Measurements from ENCODE around the gene ORC3. TPM values are rescaled to one million over a fixed set of nuclear protein-coding genes. Genes with fewer than 3 reads are reported as not detected.

The ORC3 gene
- total and polyA plus RNA-seq, 10 of the 15 experiments (the other 5 are each of a cell fraction or from before 2014, with no cell fraction given): 27.2 to 76.3 (median 54.6) TPM

DNA sequence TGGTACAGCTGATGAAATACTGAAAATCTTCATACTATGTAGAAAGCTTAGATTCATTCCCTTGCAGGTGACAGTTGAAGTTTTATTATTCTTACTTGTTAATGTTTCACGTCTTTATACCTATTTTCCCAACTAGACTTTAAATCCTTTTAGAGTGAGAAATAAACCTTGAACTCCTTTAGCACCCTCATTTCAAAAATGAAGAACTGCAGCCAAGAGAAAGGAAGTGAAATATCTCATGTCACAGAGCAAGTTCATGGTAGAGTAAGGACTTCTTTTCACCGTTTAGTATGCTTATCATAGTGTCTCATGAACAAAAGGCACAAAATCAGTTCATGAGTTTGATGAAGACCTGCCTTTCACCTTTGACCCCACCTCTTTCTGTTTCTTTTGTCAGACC is 38.5 kb downstream of the ORC3 start:
- H3K9me3 ChIP-seq (replicated peaks; ENCODE audit: control insufficient read depth, insufficient read depth, low read length): no peaks in the 10 kb centered on the region; the same call in 2 of the 3 replicates
- peak overlapping the region; percentile 6; the same call in 1 of the 2 replicates for H3K27ac ChIP-seq (ENCODE audit: control insufficient read depth, insufficient read depth)
- TF ChIP-seq RAD21 (IDR thresholded peaks at IDR 0.05; ENCODE audit: insufficient read depth, low read depth, low read length) (0 out of 2 replicates have a peak, but pooled peaks have one; percentile 2), ZNF24 (IDR thresholded peaks at IDR 0.05) (peak; percentile 62; the same call in 1 of the 2 replicates), SPI1 (IDR thresholded peaks at IDR 0.05; ENCODE audit: borderline replicate concordance, insufficient read depth, low read depth, low read length) (peak; percentile 84), YBX1 (IDR thresholded peaks at IDR 0.05) (no peak), NR2C1 (IDR thresholded peaks at IDR 0.05) (no peak)
- H2AFZ ChIP-seq (ENCODE audit: control insufficient read depth, low read depth, low read length): peak overlapping the region; percentile 29; the same call in 1 of the 2 replicates
- H3K4me2 ChIP-seq (ENCODE audit: control insufficient read depth, insufficient read depth): no peak overlapping the region
- BruUV-seq (replicated peaks): no TSS peak
- no peaks in the 10 kb centered on the region for H3K27me3 ChIP-seq (replicated peaks in 1 of 2; ENCODE audit: control insufficient read depth in 2 of 2, insufficient read depth in 2 of 2, low read length in 1 of 2)
- no peaks in the 10 kb centered on the region for H4K20me1 ChIP-seq (ENCODE audit: control insufficient read depth, insufficient read depth)
- WGBS (ENCODE audit: insufficient coverage, insufficient replicate concordance, low lambda C conversion rate, missing lambda C conversion rate): 50% methylated on average over 2 of the region's 2 CpGs
- intact Hi-C loops (cut with micrococcal nuclease; ENCODE audit: unreplicated experiment): no loop called here
- ChIA-PET CTCF (interaction anchor here (0.6 to 1.5 kb wide), 6 partner anchors 9 to 1291 kb away, joined by 3 to 5 read pairs (median 4); no protein-coding TSS in a partner anchor), SMC1A (ENCODE audit: uncharacterized antibody, unreplicated experiment) (interaction anchor here (0.7 to 1.6 kb wide), 15 partner anchors 8 to 1240 kb away, joined by 3 to 6 read pairs (median 4); partner anchors contain the start of genes ORC3 and RARS2), RAD21 (ENCODE audit: unreplicated experiment) (interaction anchor here (0.7 to 1.2 kb wide), 4 partner anchors 10 to 168 kb away, joined by 3 to 6 read pairs (median 4); no protein-coding TSS in a partner anchor), POLR2A (interaction anchor here (0.6 kb wide), 2 partner anchors 26 to 248 kb away, joined by 3 to 4 read pairs; no protein-coding TSS in a partner anchor)
- in situ Hi-C loops (cut with MboI): no loop called here
- DNase-seq (ENCODE audit: low read depth, low spot score) (peak; percentile 7), FAIRE-seq (peak; percentile 94), ATAC-seq (peak; percentile 65)
- H3K9ac ChIP-seq (ENCODE audit: control insufficient read depth, insufficient read depth, low read length): no peak overlapping the region
- H3K36me3 ChIP-seq (ENCODE audit: control insufficient read depth in 2 of 2, insufficient read depth in 2 of 2, low read length in 1 of 2): 0 out of 4 replicates have a peak, but pooled peaks cover 0 to 3% of the 10 kb centered on the region in 2 experiments
- H3K79me2 ChIP-seq (ENCODE audit: control insufficient read depth, insufficient read depth, low read length): no peaks in the 10 kb centered on the region
- H3K4me1 ChIP-seq (ENCODE audit: control insufficient read depth, insufficient read depth, low read length): peaks cover 5% of the 10 kb centered on the region
- no peak overlapping the region for H3K4me3 ChIP-seq

DNA sequence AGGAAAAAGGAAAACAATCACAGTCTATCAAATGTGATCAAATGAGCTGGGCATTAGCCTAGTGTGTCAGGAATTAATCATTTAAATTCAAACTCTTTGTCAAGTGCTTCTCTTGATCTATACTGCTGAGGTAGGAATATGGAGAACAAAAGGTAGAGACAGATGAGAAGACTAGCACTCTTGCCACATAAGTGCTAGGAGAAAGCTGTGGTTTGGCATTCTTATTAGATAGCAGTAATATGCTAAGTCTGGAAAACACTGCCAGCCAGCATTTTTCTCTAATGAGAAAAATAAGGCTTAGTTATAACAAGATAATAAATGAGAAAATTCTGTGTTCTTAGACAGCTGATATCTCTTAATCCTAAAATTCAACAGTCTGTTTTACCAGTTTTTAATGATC is 38.9 kb downstream of the ORC3 start:
- Histone ChIP-seq H2AFZ (ENCODE audit: control insufficient read depth, low read depth, low read length) (peak overlapping the region; percentile 10; the same call in 1 of the 2 replicates), H3K9ac (ENCODE audit: control insufficient read depth, insufficient read depth, low read length) (no peak overlapping the region), H4K20me1 (ENCODE audit: control insufficient read depth, insufficient read depth) (no peaks in the 10 kb centered on the region), H3K27me3 (replicated peaks in 1 of 2; ENCODE audit: control insufficient read depth in 2 of 2, insufficient read depth in 2 of 2, low read length in 1 of 2) (no peaks in the 10 kb centered on the region), H3K4me1 (ENCODE audit: control insufficient read depth, insufficient read depth, low read length) (peaks cover 5% of the 10 kb centered on the region), H3K4me2 (ENCODE audit: control insufficient read depth, insufficient read depth) (no peak overlapping the region), H3K27ac (ENCODE audit: control insufficient read depth, insufficient read depth) (peak overlapping the region; percentile 6; the same call in 1 of the 2 replicates), H3K4me3 (no peak overlapping the region), H3K79me2 (ENCODE audit: control insufficient read depth, insufficient read depth, low read length) (no peaks in the 10 kb centered on the region), H3K36me3 (ENCODE audit: control insufficient read depth in 2 of 2, insufficient read depth in 2 of 2, low read length in 1 of 2) (0 out of 4 replicates have a peak, but pooled peaks cover 0 to 3% of the 10 kb centered on the region in 2 experiments), H3K9me3 (replicated peaks; ENCODE audit: control insufficient read depth, insufficient read depth, low read length) (no peaks in the 10 kb centered on the region; the same call in 2 of the 3 replicates)
- intact Hi-C loops (cut with micrococcal nuclease; ENCODE audit: unreplicated experiment): no loop called here
- FAIRE-seq (no peak), ATAC-seq (no peak), DNase-seq (ENCODE audit: low read depth, low spot score) (no peak)
- ChIA-PET SMC1A (ENCODE audit: uncharacterized antibody, unreplicated experiment) (interaction anchor here (0.7 to 1.6 kb wide), 7 partner anchors 13 to 1240 kb away, joined by 3 to 5 read pairs (median 4); no protein-coding TSS in a partner anchor), CTCF (interaction anchor here (1.1 to 1.5 kb wide), 3 partner anchors 13 to 1290 kb away, joined by 3 to 5 read pairs (median 4); no protein-coding TSS in a partner anchor), RAD21 (ENCODE audit: unreplicated experiment) (interaction anchor here (0.7 kb wide), 1 partner anchor 71 kb away, joined by 4 read pairs; no protein-coding TSS in a partner anchor), POLR2A (interaction anchor here (0.6 kb wide), 2 partner anchors 26 to 249 kb away, joined by 3 to 4 read pairs; no protein-coding TSS in a partner anchor)
- no TSS peak for BruUV-seq (replicated peaks)
- in situ Hi-C loops (cut with MboI): no loop called here
- TF ChIP-seq ESRRA (IDR thresholded peaks at IDR 0.05; ENCODE audit: low read length): no peak
- no peak for TF ChIP-seq NFIC (IDR thresholded peaks at IDR 0.05; ENCODE audit: low read depth, low read length)
- TF ChIP-seq ZNF622 (IDR thresholded peaks at IDR 0.05): no peak
- TF ChIP-seq CBX5 (IDR thresholded peaks at IDR 0.05; ENCODE audit: low read depth): no peak
- TF ChIP-seq, protein P1, sequence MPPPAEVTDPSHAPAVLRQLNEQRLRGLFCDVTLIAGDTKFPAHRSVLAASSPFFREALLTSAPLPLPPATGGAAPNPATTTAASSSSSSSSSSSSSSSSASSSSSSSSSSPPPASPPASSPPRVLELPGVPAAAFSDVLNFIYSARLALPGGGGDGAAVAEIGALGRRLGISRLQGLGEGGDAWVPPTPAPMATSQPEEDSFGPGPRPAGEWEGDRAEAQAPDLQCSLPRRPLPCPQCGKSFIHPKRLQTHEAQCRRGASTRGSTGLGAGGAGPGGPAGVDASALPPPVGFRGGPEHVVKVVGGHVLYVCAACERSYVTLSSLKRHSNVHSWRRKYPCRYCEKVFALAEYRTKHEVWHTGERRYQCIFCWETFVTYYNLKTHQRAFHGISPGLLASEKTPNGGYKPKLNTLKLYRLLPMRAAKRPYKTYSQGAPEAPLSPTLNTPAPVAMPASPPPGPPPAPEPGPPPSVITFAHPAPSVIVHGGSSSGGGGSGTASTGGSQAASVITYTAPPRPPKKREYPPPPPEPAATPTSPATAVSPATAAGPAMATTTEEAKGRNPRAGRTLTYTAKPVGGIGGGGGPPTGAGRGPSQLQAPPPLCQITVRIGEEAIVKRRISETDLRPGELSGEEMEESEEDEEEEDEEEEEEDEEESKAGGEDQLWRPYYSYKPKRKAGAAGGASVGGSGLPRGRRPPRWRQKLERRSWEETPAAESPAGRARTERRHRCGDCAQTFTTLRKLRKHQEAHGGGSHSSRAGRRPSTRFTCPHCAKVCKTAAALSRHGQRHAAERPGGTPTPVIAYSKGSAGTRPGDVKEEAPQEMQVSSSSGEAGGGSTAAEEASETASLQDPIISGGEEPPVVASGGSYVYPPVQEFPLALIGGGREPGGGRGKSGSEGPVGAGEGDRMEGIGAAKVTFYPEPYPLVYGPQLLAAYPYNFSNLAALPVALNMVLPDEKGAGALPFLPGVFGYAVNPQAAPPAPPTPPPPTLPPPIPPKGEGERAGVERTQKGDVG (CRISPR knock-in tag; IDR thresholded peaks at IDR 0.05): no peak
- TF ChIP-seq ETV6 (conservative IDR thresholded peaks at IDR 0.05 in 1 of 2, IDR thresholded peaks at IDR 0.05 in 1 of 2; ENCODE audit: borderline replicate concordance in 1 of 2, low read depth in 1 of 2): no peak
